OCI-M1 (cell line): ENCODE measurements around the gene SENP1.

Source experiments
- DNase-seq: peaks from one replicate; lab custom pipeline; 2025; lab: John Stamatoyannopoulos, UW

The SENP1 gene

DNA sequence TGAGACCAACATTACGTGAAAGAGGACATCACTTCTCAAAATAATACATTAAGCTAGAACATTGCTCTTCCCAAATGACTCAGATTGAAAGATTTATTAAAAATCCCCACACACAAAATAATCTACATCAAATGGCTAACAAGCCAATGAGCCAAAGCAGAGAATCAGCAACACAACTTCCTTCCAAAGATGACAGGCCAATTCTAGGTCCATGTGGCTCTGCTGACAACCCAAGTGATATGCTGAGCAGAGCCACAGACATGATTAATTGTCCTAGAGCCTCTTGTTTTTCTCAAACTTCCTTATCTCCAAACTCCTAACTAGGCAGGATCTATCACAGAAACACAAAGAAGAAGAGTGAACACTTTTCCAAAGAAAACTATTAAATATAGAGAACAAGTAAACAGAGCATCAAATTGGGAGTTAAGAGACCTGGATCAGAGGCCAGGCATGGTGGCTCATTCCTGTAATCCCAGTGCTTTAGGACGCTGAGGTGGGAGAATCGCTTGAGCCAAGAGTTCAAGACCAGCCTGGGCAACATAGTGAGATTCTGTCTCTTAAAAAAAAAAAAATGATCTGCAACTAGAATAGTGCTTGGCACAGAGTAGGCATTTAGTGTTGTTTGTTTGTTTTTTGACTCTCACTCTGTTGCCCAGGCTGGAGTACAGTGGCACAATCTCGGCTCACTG is 38.5 kb downstream of the SENP1 start:
- DNase-seq = peak; percentile 44

- DNase-seq = no peak
Measured at GRCh38 chr12:48065041-48065440, 40.8 kb downstream of the SENP1 start.

GRCh38 chr12:48063530-48063929 is 42.3 kb downstream of the SENP1 start:
- DNase-seq = no peak

DNA sequence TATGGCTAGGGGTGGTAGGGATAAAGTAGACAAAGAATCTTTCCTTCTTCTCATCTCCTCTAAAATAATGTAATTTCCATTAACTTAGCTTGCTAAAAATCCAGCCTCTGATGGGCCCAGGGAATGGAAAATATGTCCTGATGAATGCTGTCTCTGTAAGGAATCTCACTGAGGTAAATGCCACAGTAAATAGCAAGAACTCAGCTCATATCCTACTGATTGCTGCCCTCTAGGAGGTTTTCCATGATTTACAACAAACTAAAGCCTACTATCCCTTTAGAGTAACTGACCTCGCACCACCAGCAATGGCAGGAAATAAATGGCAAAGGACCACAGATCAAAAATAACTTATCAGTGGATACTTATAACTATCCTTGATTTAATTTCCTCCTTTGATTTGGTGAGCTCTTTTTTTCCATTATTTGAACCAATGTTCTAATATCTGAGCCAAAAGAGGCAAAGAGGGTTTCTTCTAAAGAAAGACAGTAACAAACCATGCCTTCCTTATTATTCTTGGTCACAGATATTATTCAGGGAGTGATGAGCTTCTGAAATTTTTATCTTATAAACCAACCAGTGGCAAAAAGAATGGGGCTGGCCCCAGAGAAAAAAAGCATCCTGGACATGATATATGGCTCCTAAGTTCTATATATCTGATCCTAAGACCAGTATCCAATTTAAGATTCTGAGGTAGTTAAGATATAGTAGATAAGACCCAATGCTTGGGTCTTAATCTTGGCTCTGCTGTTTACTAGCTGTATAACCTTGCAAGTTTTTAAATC is 43.8 kb downstream of the SENP1 start:
- no peak for DNase-seq

DNA sequence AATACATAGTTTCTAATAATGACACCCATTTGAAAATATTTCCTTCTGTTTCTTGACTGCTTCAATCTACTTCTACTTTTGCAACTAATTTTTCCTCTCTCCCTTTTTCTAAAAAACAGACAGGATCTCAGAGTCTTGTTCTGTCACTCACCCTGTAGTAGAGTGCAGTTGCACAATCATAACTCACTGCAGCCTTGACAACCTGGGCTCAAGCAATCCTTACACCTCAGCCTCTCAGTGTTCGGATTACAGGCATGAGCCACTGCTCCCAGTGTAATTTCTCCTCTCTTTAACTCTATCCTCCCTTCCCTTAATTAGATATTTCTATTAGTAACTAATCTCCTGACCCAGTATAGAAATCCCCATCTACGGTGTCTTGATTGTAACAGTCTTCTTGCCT is 45.4 kb downstream of the SENP1 start:
- DNase-seq = no peak

DNA sequence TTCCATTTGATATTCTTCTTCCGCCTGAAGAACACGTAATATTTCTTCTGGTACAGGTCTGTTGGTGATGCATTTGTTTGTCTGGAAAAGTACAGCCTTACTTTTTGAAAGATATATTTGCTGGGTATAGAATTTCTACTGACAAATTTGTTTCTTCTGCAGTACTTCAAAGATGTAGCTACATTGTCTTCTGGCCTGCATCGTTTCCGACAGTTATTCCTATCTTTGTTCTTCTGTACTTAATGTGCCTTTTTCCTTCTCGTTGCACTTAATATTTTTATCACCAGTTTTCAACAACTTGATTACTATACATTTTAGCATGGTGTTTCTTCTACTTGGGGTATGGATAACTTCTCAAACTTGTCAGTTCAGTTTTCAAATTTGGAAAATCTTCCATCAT is 47.1 kb downstream of the SENP1 start:
- DNase-seq = no peak

GRCh38 chr12:48054955-48055821 is 50.7 kb downstream of the SENP1 start:
- DNase-seq = no peak

- DNase-seq = no peak
Measured at GRCh38 chr12:48053883-48054282, 52.0 kb downstream of the SENP1 start.

- no peak for DNase-seq
Measured at GRCh38 chr12:48053122-48053521, 52.8 kb downstream of the SENP1 start.

GRCh38 chr12:48051681-48052080 is 54.2 kb downstream of the SENP1 start:
- no peak for DNase-seq

GRCh38 chr12:48050174-48050573 is 55.7 kb downstream of the SENP1 start:
- DNase-seq = no peak

GRCh38 chr12:48045965-48046518 is 59.8 kb downstream of the SENP1 start:
- DNase-seq = no peak

- no peak for DNase-seq
Measured at GRCh38 chr12:48045061-48045846, 60.6 kb downstream of the SENP1 start.

- DNase-seq = no peak
Measured at GRCh38 chr12:48044396-48044795, 61.5 kb downstream of the SENP1 start.

DNA sequence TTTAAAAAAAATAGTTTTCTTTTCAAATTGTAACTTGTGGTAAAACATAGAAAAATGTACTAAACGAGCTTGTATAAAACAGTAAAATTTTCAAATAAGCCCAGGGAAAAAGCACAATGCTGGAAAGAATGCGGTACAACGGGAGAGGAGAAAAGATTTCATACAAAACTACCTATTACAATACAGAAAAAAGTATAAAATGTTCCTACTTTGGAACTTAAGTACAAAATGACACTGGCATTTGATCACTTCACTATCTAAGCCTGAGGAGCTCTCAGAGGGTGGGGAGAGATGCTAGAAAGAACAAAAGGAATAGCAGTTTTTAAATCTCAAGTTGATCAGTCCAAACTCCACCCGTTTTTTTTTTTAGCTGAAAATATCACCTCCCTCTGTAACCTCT is 62.1 kb downstream of the SENP1 start:
- DNase-seq = no peak

- DNase-seq = no peak
Measured at GRCh38 chr12:48041591-48042423, 64.1 kb downstream of the SENP1 start.

GRCh38 chr12:48040354-48040753 is 65.5 kb downstream of the SENP1 start:
- no peak for DNase-seq

DNA sequence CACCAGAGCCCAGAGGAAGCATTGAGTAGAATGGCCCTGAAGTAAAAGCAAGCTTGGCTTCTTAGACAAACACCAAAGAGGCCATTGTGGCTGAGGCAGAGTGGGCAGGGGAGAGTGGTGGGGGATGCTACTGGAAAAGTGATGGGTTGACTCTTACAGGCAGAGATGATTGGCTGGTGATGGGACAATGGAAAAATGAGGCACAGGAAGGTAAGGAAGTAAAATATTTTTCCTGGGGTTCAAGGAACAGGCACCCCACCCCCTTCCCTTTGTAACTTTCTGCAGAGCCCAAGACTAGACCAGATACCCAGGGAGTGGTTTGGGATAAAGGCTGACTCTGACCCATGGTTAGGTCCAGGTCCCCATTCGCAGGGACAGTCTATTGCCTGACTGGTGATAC is 66.7 kb downstream of the SENP1 start:
- no peak for DNase-seq

GRCh38 chr12:48038085-48038484 is 67.8 kb downstream of the SENP1 start:
- no peak for DNase-seq

GRCh38 chr12:48037267-48037915 is 68.5 kb downstream of the SENP1 start:
- no peak for DNase-seq
